OCI-LY3 (cell line): ENCODE data around the gene HOXD13.

Experiments
- H2AFZ ChIP-seq: fragments of 200-600, 300-600 bp; shearing (Covaris generic); 2 replicates; pipeline ENCODE4 v1.6.0; 2014; ENCODE audit warnings: antibody characterized with exemption, low read depth, low read length
- H3K27ac ChIP-seq: fragments of 200-600, 300-600 bp; sonication (generic); 2 replicates; pipeline ENCODE4 v1.5.1; 2014; ENCODE audit warnings: mild to moderate bottlenecking, low read length, moderate library complexity, mixed read lengths
- H3K27me3 ChIP-seq: fragments of 200-600, 300-600 bp; sonication (generic); 2 replicates; pipeline ENCODE4 v1.6.1; 2014; ENCODE audit warnings: low read depth, low read length, mixed read lengths
- H3K36me3 ChIP-seq: fragments of 200-600, 300-600 bp; sonication (generic); replicated peaks from 2 replicates; pipeline ENCODE3; 2014; ENCODE audit warnings: low read depth, low read length, mixed read lengths
- H3K4me1 ChIP-seq: fragments of 300-600, 200-600 bp; sonication (generic); 2 replicates; pipeline ENCODE4 v1.6.1; 2014; ENCODE audit warnings: low read length, mixed read lengths
- H3K4me2 ChIP-seq: fragments of 200-600, 300-600 bp; sonication (generic); 2 replicates; pipeline ENCODE4 v1.6.1; 2014; ENCODE audit warnings: low read length, mixed read lengths
- H3K4me3 ChIP-seq: fragments of 300-600, 200-600 bp; sonication (generic); 2 replicates; pipeline ENCODE4 v1.5.1; 2014; ENCODE audit warnings: antibody characterized with exemption, mild to moderate bottlenecking, low read length, moderate library complexity
- H3K79me2 ChIP-seq: fragments of 300-600, 200-600 bp; shearing (Covaris generic); 2 replicates; pipeline ENCODE4 v1.6.1; 2014; ENCODE audit warnings: mild to moderate bottlenecking, low read length, mixed read lengths
- H3K9ac ChIP-seq: fragments of 300-600, 200-600 bp; shearing (Covaris generic); 2 replicates; pipeline ENCODE4 v1.6.0; 2014; ENCODE audit warnings: mild to moderate bottlenecking, low read length, moderate library complexity
- H3K9me3 ChIP-seq: fragments of 200-600, 300-600 bp; shearing (Covaris generic); 2 replicates; pipeline ENCODE4 v1.6.1; 2014; ENCODE audit warnings: low read length, mixed read lengths; ENCODE audit not compliant: insufficient read depth
- H4K20me1 ChIP-seq: fragments of 200-600, 300-600 bp; sonication (generic); 2 replicates; pipeline ENCODE4 v1.6.1; 2016; ENCODE audit warnings: low read length, mixed read lengths; ENCODE audit not compliant: insufficient read depth
- EZH2phosphoT487 ChIP-seq: fragments of 200-600 bp; shearing (Covaris generic); IDR thresholded peaks from 2 replicates; pipeline ENCODE4 v1.6.1; 2018; ENCODE audit warnings: antibody characterized with exemption, mixed run types, low read depth
- TF ChIP-seq, protein P1 (sequence below): fragments of 200-600, 300-600 bp; sonication (generic); IDR thresholded peaks from 2 replicates; pipeline ENCODE4 v1.5.1; 2014; ENCODE audit warnings: antibody characterized with exemption, low read length, low read depth

Gene HOXD13

DNA sequence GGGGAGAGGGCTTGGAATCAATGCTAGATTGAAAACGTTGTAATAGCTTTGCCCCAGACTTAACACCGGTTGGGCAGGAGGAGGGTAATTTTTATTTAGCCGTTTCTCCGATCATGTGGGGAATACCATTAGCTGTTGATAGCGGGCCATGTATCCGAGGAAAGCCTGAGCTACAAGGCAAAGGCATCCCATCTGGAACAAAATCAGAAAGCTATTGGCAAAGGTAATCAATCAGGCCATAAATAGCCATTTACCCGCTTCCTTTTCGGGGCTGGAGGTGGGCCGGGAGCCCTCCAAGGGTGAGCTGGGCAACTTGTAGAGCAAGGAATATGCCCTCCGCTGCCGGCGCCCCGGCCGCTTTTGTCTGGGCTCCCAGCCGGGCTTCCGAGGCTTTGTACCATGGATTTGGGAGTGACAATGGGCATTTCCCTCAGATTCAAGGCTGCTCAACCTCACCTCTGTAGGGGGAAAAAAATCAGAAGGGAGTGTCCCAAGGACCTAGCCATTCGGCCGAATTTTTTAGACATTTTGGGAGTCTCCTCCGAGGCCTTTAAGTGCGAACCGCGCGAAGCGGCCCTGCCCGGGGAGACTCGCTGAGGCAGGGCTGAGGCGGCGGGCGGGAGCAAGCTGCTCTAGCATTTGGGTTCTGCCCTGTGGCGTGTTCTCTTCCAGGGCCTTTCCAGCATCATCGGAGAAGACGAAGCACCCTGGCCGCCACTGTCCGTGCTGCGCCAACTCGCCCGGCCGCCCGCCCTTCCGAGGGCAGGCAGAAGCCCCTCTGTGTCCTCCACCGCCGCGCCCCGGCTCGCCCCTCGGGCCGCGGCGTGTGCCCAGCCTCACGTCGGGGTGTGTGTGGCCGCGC, 28.9 kb downstream of the HOXD13 start:
- TF ChIP-seq, protein P1, sequence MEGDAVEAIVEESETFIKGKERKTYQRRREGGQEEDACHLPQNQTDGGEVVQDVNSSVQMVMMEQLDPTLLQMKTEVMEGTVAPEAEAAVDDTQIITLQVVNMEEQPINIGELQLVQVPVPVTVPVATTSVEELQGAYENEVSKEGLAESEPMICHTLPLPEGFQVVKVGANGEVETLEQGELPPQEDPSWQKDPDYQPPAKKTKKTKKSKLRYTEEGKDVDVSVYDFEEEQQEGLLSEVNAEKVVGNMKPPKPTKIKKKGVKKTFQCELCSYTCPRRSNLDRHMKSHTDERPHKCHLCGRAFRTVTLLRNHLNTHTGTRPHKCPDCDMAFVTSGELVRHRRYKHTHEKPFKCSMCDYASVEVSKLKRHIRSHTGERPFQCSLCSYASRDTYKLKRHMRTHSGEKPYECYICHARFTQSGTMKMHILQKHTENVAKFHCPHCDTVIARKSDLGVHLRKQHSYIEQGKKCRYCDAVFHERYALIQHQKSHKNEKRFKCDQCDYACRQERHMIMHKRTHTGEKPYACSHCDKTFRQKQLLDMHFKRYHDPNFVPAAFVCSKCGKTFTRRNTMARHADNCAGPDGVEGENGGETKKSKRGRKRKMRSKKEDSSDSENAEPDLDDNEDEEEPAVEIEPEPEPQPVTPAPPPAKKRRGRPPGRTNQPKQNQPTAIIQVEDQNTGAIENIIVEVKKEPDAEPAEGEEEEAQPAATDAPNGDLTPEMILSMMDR: no peak
- TF ChIP-seq EZH2phosphoT487: no peak
- Histone ChIP-seq H3K4me2 (no peak overlapping the region), H3K36me3 (no peaks in the 10 kb centered on the region), H3K9me3 (no peaks in the 10 kb centered on the region), H3K4me1 (no peaks in the 10 kb centered on the region), H3K27ac (no peak overlapping the region), H3K4me3 (no peak overlapping the region), H2AFZ (no peak overlapping the region), H3K27me3 (no peaks in the 10 kb centered on the region), H3K9ac (no peak overlapping the region), H4K20me1 (no peaks in the 10 kb centered on the region), H3K79me2 (no peaks in the 10 kb centered on the region)

DNA sequence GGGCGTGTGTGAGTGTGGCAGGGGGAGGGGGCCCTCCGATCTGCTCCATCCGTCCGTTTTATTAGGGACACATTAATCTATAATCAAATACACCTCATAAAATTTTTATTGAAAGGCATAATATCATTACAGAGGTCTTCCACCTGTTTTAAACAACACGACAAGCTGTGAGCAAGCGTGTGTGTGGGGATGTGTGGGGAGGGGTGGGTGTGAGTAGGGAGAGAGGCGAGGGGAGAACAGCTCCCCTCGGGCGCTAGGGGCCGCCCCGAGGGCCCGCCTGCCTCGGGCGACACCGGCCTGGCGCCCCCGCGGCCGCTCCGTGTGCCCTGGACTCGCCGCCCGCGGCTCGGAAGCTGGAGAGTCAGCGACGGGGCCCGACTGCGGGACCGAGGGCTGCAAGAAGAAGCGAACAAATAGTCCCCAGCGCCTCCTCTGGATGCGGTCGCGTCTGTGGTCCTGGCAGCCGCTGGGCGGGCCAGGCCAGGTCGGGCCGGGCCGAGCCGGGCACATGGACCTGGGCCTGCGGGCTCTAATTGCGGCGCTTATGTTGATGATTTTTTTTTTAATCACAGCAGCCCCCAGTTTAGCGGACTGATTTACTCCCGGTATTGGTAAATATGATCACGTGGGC, 29.6 kb downstream of the HOXD13 start:
- Histone ChIP-seq H2AFZ (no peak overlapping the region), H3K27me3 (no peaks in the 10 kb centered on the region), H3K9ac (no peak overlapping the region)

GRCh38 chr2:176122683-176123410, 30.3 kb downstream of the HOXD13 start, which contains the start of gene HOXD9:
Gene HOXD9, plus strand, starts transcription at chr2:176122719. Its CDS starts 50 bp downstream, at chr2:176122769.
- H3K4me3 ChIP-seq: no peak within 1 kb of the TSS
- no peaks in the 10 kb centered on the region for H3K9me3 ChIP-seq
- no peak within 1 kb of the TSS for H3K9ac ChIP-seq
- no peaks in the 10 kb centered on the region for H4K20me1 ChIP-seq
- H2AFZ ChIP-seq: no peak within 1 kb of the TSS
- H3K36me3 ChIP-seq: no peaks in the 10 kb centered on the region
- H3K27ac ChIP-seq: no peak within 1 kb of the TSS
- no peak for TF ChIP-seq EZH2phosphoT487
- TF ChIP-seq, protein P1: no peak
- H3K27me3 ChIP-seq: no peaks in the 10 kb centered on the region
- H3K4me1 ChIP-seq: no peaks in the 10 kb centered on the region
- H3K4me2 ChIP-seq: no peak within 1 kb of the TSS
- no peaks in the 10 kb centered on the region for H3K79me2 ChIP-seq

More for the DNA sequence above, 29.6 kb downstream of the HOXD13 start:
- no peaks in the 10 kb centered on the region for H3K4me1 ChIP-seq
- no peaks in the 10 kb centered on the region for H3K36me3 ChIP-seq
- no peaks in the 10 kb centered on the region for H3K9me3 ChIP-seq
- H3K27ac ChIP-seq: no peak overlapping the region
- H4K20me1 ChIP-seq: no peaks in the 10 kb centered on the region
- H3K4me2 ChIP-seq: no peak overlapping the region
- TF ChIP-seq, protein P1: no peak
- no peak for TF ChIP-seq EZH2phosphoT487
- no peak overlapping the region for H3K4me3 ChIP-seq
- no peaks in the 10 kb centered on the region for H3K79me2 ChIP-seq
